NCI-H2196 treated with DMSO at 0.1 percent for 48 hours (cell line): Measurements from ENCODE around the gene MLF2.

Source experiments
- DNase-seq: peaks from one replicate; lab custom pipeline; 2025; ENCODE audit not compliant: unreplicated experiment; lab: John Stamatoyannopoulos, UW

Gene MLF2

GRCh38 chr12:6698352-6699046 lies 54.4 kb downstream of the MLF2 start:
- DNase-seq: no peak
